Activated CD4-positive, alpha-beta T cell treated with anti-CD3 and anti-CD28 coated beads for 4 hours (primary cell): Measurements from ENCODE around the gene POLR3A.
A peak's percentile ranks its signal among the peaks of the same experiment; 100 is the strongest.
"Not testable (repeated sequence)": the region's sequence is repeated elsewhere in the genome, so short reads cannot be mapped to it uniquely, and the experiment has no call there.

Experiments used
- DNase-seq, 2 donors: peaks; one replicate each; pipeline ENCODE4 v3.0.0-alpha.2; 2020

POLR3A gene

GRCh38 chr10:78029269-78030226, at the start of gene POLR3A:
TSS of gene POLR3A (minus strand) at chr10:78029515. CDS start at chr10:78029407, 108 bp downstream.
- DNase-seq: peak; percentile 91 to 93

GRCh38 chr10:78078539-78079330, 49.4 kb upstream of the POLR3A start:
- no peak for DNase-seq

- DNase-seq: not testable (repeated sequence)
These were observed 46.5 kb upstream of the POLR3A start for GRCh38 chr10:78075806-78076205.

- no peak for DNase-seq
These were observed 43.2 kb upstream of the POLR3A start for GRCh38 chr10:78072504-78072903.

- no peak for DNase-seq
These were observed 42.5 kb upstream of the POLR3A start for GRCh38 chr10:78071857-78072179.

GRCh38 chr10:78071140-78071856, 42.0 kb upstream of the POLR3A start:
- DNase-seq: no peak

GRCh38 chr10:78070726-78071125, 41.4 kb upstream of the POLR3A start:
- no peak for DNase-seq

- DNase-seq: not testable (repeated sequence)
These were observed 40.7 kb upstream of the POLR3A start for GRCh38 chr10:78070064-78070463.

- no peak for DNase-seq
These were observed 39.8 kb upstream of the POLR3A start for GRCh38 chr10:78069151-78069550.

- DNase-seq: no peak
These were observed 37.6 kb upstream of the POLR3A start for GRCh38 chr10:78066728-78067430.

- no peak for DNase-seq
These were observed 36.7 kb upstream of the POLR3A start for GRCh38 chr10:78066012-78066411.

- no peak for DNase-seq
These were observed 36.3 kb upstream of the POLR3A start for GRCh38 chr10:78065611-78066010.

GRCh38 chr10:78064919-78065318, 35.6 kb upstream of the POLR3A start:
- not testable (repeated sequence) for DNase-seq

- no peak for DNase-seq
These were observed 33.9 kb upstream of the POLR3A start for GRCh38 chr10:78063236-78063635.

GRCh38 chr10:78062296-78062695, 33.0 kb upstream of the POLR3A start:
- DNase-seq: no peak

- no peak for DNase-seq
These were observed 30.8 kb upstream of the POLR3A start for GRCh38 chr10:78059906-78060702.

GRCh38 chr10:78058562-78058961, 29.2 kb upstream of the POLR3A start:
- no peak for DNase-seq

- DNase-seq: no peak
These were observed 24.0 kb upstream of the POLR3A start for GRCh38 chr10:78053211-78053868.

- DNase-seq: no peak
These were observed 20.5 kb upstream of the POLR3A start for GRCh38 chr10:78049851-78050250.

- DNase-seq: peak; percentile 76 to 84
These were observed 18.1 kb upstream of the POLR3A start for GRCh38 chr10:78047314-78047891.
